ENCODE data around the gene ARRDC5. TPM values are rescaled to one million over a fixed set of nuclear protein-coding genes. Genes with fewer than 3 reads are reported as not detected.

The ARRDC5 gene
- total RNA-seq, 1 experiment from 2014 or later = not detected

DNA sequence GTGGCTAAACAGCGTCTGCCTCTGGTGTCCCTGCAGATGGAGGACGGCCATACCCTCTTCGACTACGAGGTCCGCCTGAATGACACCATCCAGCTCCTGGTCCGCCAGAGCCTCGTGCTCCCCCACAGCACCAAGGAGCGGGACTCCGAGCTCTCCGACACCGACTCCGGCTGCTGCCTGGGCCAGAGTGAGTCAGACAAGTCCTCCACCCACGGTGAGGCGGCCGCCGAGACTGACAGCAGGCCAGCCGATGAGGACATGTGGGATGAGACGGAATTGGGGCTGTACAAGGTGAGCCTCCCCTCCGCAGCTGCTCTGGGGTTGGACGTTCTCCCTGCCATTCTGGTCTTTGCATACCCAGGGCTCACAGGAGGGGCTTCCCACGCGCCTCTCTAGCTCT lies 26.5 kb upstream of the ARRDC5 start:
- BruUV-seq (replicated peaks) = no TSS peak
- Histone ChIP-seq H3K36me3 (ENCODE audit: insufficient read depth, low read length, poor library complexity, severe bottlenecking) (peaks cover 69% of the 10 kb centered on the region), H3K4me3 (ENCODE audit: low read depth, low read length, poor library complexity, severe bottlenecking) (no peak overlapping the region), H3K9me3 (ENCODE audit: low read depth, low read length, poor library complexity, severe bottlenecking) (no peaks in the 10 kb centered on the region), H3K4me1 (ENCODE audit: insufficient read depth, low read length, poor library complexity, severe bottlenecking) (no peaks in the 10 kb centered on the region), H3K27ac (ENCODE audit: low read depth, low read length, poor library complexity, severe bottlenecking) (no peak overlapping the region), H3K27me3 (replicated peaks; ENCODE audit: insufficient read depth, low read depth, low read length, poor library complexity) (no peaks in the 10 kb centered on the region)
- TF ChIP-seq, protein P1, sequence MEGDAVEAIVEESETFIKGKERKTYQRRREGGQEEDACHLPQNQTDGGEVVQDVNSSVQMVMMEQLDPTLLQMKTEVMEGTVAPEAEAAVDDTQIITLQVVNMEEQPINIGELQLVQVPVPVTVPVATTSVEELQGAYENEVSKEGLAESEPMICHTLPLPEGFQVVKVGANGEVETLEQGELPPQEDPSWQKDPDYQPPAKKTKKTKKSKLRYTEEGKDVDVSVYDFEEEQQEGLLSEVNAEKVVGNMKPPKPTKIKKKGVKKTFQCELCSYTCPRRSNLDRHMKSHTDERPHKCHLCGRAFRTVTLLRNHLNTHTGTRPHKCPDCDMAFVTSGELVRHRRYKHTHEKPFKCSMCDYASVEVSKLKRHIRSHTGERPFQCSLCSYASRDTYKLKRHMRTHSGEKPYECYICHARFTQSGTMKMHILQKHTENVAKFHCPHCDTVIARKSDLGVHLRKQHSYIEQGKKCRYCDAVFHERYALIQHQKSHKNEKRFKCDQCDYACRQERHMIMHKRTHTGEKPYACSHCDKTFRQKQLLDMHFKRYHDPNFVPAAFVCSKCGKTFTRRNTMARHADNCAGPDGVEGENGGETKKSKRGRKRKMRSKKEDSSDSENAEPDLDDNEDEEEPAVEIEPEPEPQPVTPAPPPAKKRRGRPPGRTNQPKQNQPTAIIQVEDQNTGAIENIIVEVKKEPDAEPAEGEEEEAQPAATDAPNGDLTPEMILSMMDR (conservative IDR thresholded peaks at IDR 0.05; ENCODE audit: low read depth, low read length) = no peak
- no peak for TF ChIP-seq EZH2 (IDR thresholded peaks at IDR 0.05; ENCODE audit: borderline replicate concordance, low read depth, low read length, poor library complexity, severe bottlenecking)
- POLR2A ChIA-PET (ENCODE audit: low non-redundant PET) = no interaction called here
- DNase-seq (ENCODE audit: low spot score) = no peak
- intact Hi-C loops (cut with micrococcal nuclease; ENCODE audit: unreplicated experiment) = no loop called here
- CTCF ChIA-PET = interaction anchor here (0.6 kb wide), 1 partner anchor 757 kb away, joined by 6 read pairs; no protein-coding TSS in a partner anchor

DNA sequence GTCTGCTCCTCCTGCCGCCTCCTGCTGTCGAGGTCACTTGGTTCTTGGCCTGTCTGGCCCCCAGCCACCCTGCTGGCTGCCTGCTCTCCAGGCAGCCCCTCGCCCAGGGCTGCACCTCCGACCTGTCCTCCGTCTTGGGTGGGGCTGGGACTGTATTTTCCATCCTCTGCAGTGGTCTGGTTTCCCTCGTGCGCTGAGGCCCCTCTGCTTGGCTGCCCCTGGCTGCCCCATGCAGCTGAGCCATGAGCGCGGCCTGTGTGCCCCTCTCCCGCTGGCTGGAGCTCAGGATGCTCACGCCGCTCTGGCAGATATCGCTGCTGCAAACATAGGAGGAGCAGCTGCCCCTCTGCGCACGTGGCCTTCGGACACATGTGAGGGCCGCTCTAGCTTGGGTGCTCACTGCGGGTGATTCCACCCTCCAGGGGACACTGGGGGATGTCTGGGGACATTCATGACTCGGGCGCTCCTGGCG lies 20.6 kb upstream of the ARRDC5 start:
- Histone ChIP-seq H3K4me3 (ENCODE audit: low read depth, low read length, poor library complexity, severe bottlenecking) (no peak overlapping the region), H3K4me1 (ENCODE audit: insufficient read depth, low read length, poor library complexity, severe bottlenecking) (no peaks in the 10 kb centered on the region), H3K9me3 (ENCODE audit: low read depth, low read length, poor library complexity, severe bottlenecking) (no peaks in the 10 kb centered on the region), H3K27ac (ENCODE audit: low read depth, low read length, poor library complexity, severe bottlenecking) (no peak overlapping the region), H3K36me3 (ENCODE audit: insufficient read depth, low read length, poor library complexity, severe bottlenecking) (peaks cover 64% of the 10 kb centered on the region), H3K27me3 (replicated peaks; ENCODE audit: insufficient read depth, low read depth, low read length, poor library complexity) (no peaks in the 10 kb centered on the region)
- intact Hi-C loops (cut with micrococcal nuclease; ENCODE audit: unreplicated experiment) = no loop called here
- POLR2A ChIA-PET (ENCODE audit: low non-redundant PET) = no interaction called here
- TF ChIP-seq, protein P1 (conservative IDR thresholded peaks at IDR 0.05; ENCODE audit: low read depth, low read length) = no peak
- TF ChIP-seq EZH2 (IDR thresholded peaks at IDR 0.05; ENCODE audit: borderline replicate concordance, low read depth, low read length, poor library complexity, severe bottlenecking) = no peak
- CTCF ChIA-PET = no interaction called here
- BruUV-seq (replicated peaks) = no TSS peak
- DNase-seq (ENCODE audit: low spot score) = no peak

DNA sequence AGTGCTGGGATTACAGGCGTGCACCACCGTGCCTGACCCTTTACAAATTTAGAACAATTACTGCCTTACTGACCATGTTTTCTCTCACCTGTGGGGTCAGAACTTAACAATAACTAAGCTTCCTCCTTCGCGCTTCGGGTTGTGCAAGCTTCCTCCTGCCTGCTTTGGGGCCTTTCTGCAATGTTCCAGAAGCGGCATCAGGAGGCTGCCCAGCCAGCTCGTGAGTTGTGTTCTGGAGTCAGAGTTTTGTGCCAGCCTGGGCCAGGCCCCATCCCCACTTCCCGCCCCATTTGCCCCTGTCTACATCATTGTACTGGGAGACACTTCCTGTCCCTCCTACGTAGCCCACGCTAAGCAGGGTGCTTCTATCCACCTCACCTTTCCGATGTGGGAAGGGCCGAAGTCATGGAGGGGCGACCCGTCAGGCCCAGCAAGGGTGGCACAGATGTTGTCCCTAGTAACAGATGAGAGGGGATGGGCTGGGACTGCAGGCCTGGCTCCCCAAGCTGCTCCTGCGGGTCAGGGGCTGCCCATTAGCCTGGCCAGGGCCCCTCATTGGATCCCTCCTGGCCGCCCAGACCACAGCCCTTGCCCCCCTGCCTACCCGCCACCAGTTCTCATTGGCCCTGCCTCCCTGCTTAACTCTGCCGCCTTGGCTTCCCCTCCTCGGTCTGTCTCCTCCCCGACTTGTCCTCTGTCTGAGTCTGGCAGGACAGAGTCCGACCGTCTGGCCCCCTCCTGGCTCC lies 20.0 kb upstream of the ARRDC5 start:
- no peak for DNase-seq (ENCODE audit: low spot score)
- Histone ChIP-seq H3K4me3 (ENCODE audit: low read depth, low read length, poor library complexity, severe bottlenecking) (no peak overlapping the region), H3K9me3 (ENCODE audit: low read depth, low read length, poor library complexity, severe bottlenecking) (no peaks in the 10 kb centered on the region), H3K4me1 (ENCODE audit: insufficient read depth, low read length, poor library complexity, severe bottlenecking) (no peaks in the 10 kb centered on the region), H3K27ac (ENCODE audit: low read depth, low read length, poor library complexity, severe bottlenecking) (no peak overlapping the region), H3K27me3 (replicated peaks; ENCODE audit: insufficient read depth, low read depth, low read length, poor library complexity) (no peaks in the 10 kb centered on the region), H3K36me3 (ENCODE audit: insufficient read depth, low read length, poor library complexity, severe bottlenecking) (peaks cover 58% of the 10 kb centered on the region)
- TF ChIP-seq, protein P1 (conservative IDR thresholded peaks at IDR 0.05; ENCODE audit: low read depth, low read length) = no peak
- TF ChIP-seq EZH2 (IDR thresholded peaks at IDR 0.05; ENCODE audit: borderline replicate concordance, low read depth, low read length, poor library complexity, severe bottlenecking) = no peak
- intact Hi-C loops (cut with micrococcal nuclease; ENCODE audit: unreplicated experiment) = no loop called here
- ChIA-PET POLR2A (ENCODE audit: low non-redundant PET) (no interaction called here), CTCF (no interaction called here)
- no TSS peak for BruUV-seq (replicated peaks)
